ENCODE results near the gene PPP1R2C.

Gene PPP1R2C

GRCh38 chrX:42778096-42778495 is at the start of gene PPP1R2C:
Gene PPP1R2C (minus strand): TSS chrX:42778163. CDS start chrX:42778079, 84 bp downstream.
- DNase-seq = no peak

GRCh38 chrX:42825201-42825600 is 47.2 kb upstream of the PPP1R2C start:
- DNase-seq = no peak

- no peak for DNase-seq
Measured at GRCh38 chrX:42824541-42824940, 46.6 kb upstream of the PPP1R2C start.

GRCh38 chrX:42823443-42823842 is 45.5 kb upstream of the PPP1R2C start:
- no peak for DNase-seq

GRCh38 chrX:42821803-42822443 is 44.0 kb upstream of the PPP1R2C start:
- no peak for DNase-seq

- no peak for DNase-seq
Measured at GRCh38 chrX:42818151-42818921, 40.4 kb upstream of the PPP1R2C start.

- no peak for DNase-seq
Measured at GRCh38 chrX:42809569-42809968, 31.6 kb upstream of the PPP1R2C start.

GRCh38 chrX:42807393-42807792 is 29.4 kb upstream of the PPP1R2C start:
- DNase-seq = no peak

- DNase-seq = no peak
Measured at GRCh38 chrX:42804524-42804923, 26.6 kb upstream of the PPP1R2C start.

- DNase-seq = no peak
Measured at GRCh38 chrX:42803320-42803719, 25.4 kb upstream of the PPP1R2C start.

- no peak for DNase-seq
Measured at GRCh38 chrX:42797651-42798269, 19.8 kb upstream of the PPP1R2C start.

GRCh38 chrX:42783451-42783850 is 5.5 kb upstream of the PPP1R2C start:
- no peak for DNase-seq

GRCh38 chrX:42776195-42776594 is 1.8 kb downstream of the PPP1R2C start:
- DNase-seq = no peak

- no peak for DNase-seq
Measured at GRCh38 chrX:42772874-42773273, 5.1 kb downstream of the PPP1R2C start.

GRCh38 chrX:42771506-42772335 is 6.2 kb downstream of the PPP1R2C start:
- no peak for DNase-seq

GRCh38 chrX:42770566-42770965 is 7.4 kb downstream of the PPP1R2C start:
- DNase-seq = no peak

- DNase-seq = no peak
Measured at GRCh38 chrX:42759881-42760280, 18.1 kb downstream of the PPP1R2C start.

GRCh38 chrX:42755815-42756214 is 22.1 kb downstream of the PPP1R2C start:
- DNase-seq = no peak

GRCh38 chrX:42754603-42755002 is 23.4 kb downstream of the PPP1R2C start:
- no peak for DNase-seq

- DNase-seq = no peak
Measured at GRCh38 chrX:42754115-42754514, 23.8 kb downstream of the PPP1R2C start.

- DNase-seq = no peak
Measured at GRCh38 chrX:42752730-42753129, 25.2 kb downstream of the PPP1R2C start.

- no peak for DNase-seq
Measured at GRCh38 chrX:42751573-42751972, 26.4 kb downstream of the PPP1R2C start.

Measured in stimulated activated CD4-positive, alpha-beta T cell treated with anti-CD3 and anti-CD28 coated beads, Interleukin-1b, Interleukin-23, amount 100 ng/mL, for 48 hours (primary cell).